ENCODE results near the gene IFI30. TPM values are rescaled to one million over a fixed set of nuclear protein-coding genes. Genes with fewer than 3 reads are reported as not detected.

IFI30 gene
- total RNA-seq (2022) = 22.4 and 41.8 TPM in 2 replicates
- not detected for Bru-seq, nascent RNA
- BruChase-seq, experiment 1, labeled RNA remaining after a 6-hour chase = percentile 20 among the genes with signal in this experiment
- percentile 28 among the genes with signal in this experiment for BruChase-seq, experiment 2, labeled RNA remaining after a 2-hour chase
- long read RNA-seq, transcript IFI30-201 (7 exons, 1,134 nt) = major isoform, 46 of 49 reads
- long read RNA-seq, partial matches to known transcripts = 3 of 49 reads
- long read RNA-seq, other reads (novel, unspliced or antisense) = 0 of 49 reads

DNA sequence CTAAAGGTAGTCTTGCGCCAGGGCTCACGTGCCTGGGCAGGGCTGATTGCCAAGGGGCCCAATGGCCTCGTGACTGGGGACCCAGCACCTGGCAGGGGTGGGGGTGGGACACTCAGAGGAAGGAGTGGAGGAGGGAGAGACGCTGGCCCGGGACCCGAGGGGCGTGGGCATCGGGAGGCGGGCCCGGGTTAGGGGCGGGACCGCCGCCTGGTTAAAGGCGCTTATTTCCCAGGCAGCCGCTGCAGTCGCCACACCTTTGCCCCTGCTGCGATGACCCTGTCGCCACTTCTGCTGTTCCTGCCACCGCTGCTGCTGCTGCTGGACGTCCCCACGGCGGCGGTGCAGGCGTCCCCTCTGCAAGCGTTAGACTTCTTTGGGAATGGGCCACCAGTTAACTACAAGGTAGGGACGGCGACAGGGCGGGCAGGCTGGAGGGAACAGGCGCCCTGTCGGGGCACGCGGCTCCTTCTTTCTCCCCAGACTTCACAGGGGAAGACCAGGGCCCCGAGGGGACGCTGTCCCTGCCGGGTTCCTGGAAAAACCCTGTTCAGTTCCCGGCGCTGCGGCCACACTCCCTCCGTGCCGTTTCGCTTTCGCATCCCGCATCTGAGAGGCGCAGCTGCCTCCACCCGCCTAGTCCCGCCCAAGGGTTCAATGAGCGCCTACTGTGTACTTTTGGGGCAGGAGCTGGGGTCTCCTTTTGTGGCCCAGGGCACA is at the start of gene IFI30:
TSS of gene IFI30 (plus strand) at position 242 of the 717 bp plus-strand sequence. CDS start at position 271, 29 bp downstream.
- BruUV-seq (replicated peaks) = TSS peak; percentile 37
- CTCF ChIA-PET = no interaction called here
- intact Hi-C loops (cut with micrococcal nuclease; ENCODE audit: unreplicated experiment) = no loop called here
- H3K36me3 Mint-ChIP-seq (ENCODE audit: insufficient read depth, unreplicated experiment) = peaks cover 33% of the 10 kb centered on the region
- H3K4me1 Mint-ChIP-seq (ENCODE audit: low read depth, unreplicated experiment) = no peaks in the 10 kb centered on the region
- TF ChIP-seq, protein P1, sequence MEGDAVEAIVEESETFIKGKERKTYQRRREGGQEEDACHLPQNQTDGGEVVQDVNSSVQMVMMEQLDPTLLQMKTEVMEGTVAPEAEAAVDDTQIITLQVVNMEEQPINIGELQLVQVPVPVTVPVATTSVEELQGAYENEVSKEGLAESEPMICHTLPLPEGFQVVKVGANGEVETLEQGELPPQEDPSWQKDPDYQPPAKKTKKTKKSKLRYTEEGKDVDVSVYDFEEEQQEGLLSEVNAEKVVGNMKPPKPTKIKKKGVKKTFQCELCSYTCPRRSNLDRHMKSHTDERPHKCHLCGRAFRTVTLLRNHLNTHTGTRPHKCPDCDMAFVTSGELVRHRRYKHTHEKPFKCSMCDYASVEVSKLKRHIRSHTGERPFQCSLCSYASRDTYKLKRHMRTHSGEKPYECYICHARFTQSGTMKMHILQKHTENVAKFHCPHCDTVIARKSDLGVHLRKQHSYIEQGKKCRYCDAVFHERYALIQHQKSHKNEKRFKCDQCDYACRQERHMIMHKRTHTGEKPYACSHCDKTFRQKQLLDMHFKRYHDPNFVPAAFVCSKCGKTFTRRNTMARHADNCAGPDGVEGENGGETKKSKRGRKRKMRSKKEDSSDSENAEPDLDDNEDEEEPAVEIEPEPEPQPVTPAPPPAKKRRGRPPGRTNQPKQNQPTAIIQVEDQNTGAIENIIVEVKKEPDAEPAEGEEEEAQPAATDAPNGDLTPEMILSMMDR (IDR thresholded peaks at IDR 0.05; ENCODE audit: unreplicated experiment) = no peak
- DNase-seq = peak; percentile 71
- no peaks in the 10 kb centered on the region for H3K27me3 Mint-ChIP-seq (ENCODE audit: unreplicated experiment)
- peak within 1 kb of the TSS; percentile 72 for H3K4me3 Mint-ChIP-seq (ENCODE audit: low read depth, unreplicated experiment)
- peak within 1 kb of the TSS; percentile 42 for H3K27ac Mint-ChIP-seq (ENCODE audit: unreplicated experiment)
- no peaks in the 10 kb centered on the region for H3K9me3 Mint-ChIP-seq (ENCODE audit: low read depth, unreplicated experiment)

DNA sequence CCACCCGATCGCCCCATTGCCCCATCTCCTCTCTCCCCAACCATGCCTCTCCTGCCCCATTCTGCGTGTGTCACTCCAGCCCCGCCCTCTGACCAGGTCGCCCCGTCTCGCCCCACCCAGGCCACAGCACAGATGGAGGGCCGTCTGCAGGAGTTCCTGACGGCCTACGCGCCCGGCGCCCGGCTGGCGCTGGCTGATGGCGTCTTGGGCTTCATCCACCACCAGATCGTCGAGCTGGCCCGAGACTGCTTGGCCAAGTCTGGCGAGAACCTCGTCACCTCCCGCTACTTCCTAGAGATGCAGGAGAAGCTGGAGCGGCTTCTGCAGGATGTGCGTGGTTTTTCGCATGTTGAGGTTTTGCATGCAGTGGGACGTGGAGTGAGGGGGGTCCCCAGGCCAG is 49.8 kb upstream of the IFI30 start:
- TF ChIP-seq, protein P1 (IDR thresholded peaks at IDR 0.05; ENCODE audit: unreplicated experiment) = no peak
- no peaks in the 10 kb centered on the region for H3K4me1 Mint-ChIP-seq (ENCODE audit: low read depth, unreplicated experiment)
- no peak overlapping the region for H3K4me3 Mint-ChIP-seq (ENCODE audit: low read depth, unreplicated experiment)
- CTCF ChIA-PET = no interaction called here
- no peak overlapping the region for H3K27ac Mint-ChIP-seq (ENCODE audit: unreplicated experiment)
- intact Hi-C loops (cut with micrococcal nuclease; ENCODE audit: unreplicated experiment) = no loop called here
- no TSS peak for BruUV-seq (replicated peaks)
- H3K27me3 Mint-ChIP-seq (ENCODE audit: unreplicated experiment) = no peaks in the 10 kb centered on the region
- no peak for DNase-seq
- no peaks in the 10 kb centered on the region for H3K9me3 Mint-ChIP-seq (ENCODE audit: low read depth, unreplicated experiment)
- peaks cover under 1% of the 10 kb centered on the region for H3K36me3 Mint-ChIP-seq (ENCODE audit: insufficient read depth, unreplicated experiment)

DNA sequence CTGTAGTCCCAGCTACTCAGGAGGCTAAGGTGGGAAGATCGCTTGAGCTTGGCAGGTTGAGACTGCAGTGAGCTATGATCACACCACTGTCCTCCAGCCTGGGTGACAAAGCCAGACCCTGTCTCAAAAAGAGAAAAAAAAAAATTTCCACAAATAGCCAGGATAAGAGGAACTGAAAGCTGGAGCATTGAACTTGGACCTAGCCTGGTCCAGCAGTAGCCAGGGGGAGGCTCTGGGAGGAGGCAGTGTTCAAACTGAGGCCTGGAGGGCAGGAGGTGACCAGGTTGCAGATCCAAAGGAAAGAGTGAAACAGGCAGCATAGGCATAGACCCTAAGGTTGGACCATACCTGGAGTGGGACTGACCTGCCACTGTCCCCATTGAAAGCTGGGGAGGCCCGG is 47.5 kb upstream of the IFI30 start:
- Mint-ChIP-seq H3K27ac (ENCODE audit: unreplicated experiment) (no peak overlapping the region), H3K4me1 (ENCODE audit: low read depth, unreplicated experiment) (no peaks in the 10 kb centered on the region), H3K4me3 (ENCODE audit: low read depth, unreplicated experiment) (no peak overlapping the region), H3K9me3 (ENCODE audit: low read depth, unreplicated experiment) (no peaks in the 10 kb centered on the region), H3K27me3 (ENCODE audit: unreplicated experiment) (no peaks in the 10 kb centered on the region), H3K36me3 (ENCODE audit: insufficient read depth, unreplicated experiment) (peaks cover 5% of the 10 kb centered on the region)
- BruUV-seq (replicated peaks) = no TSS peak
- TF ChIP-seq, protein P1 (IDR thresholded peaks at IDR 0.05; ENCODE audit: unreplicated experiment) = no peak
- intact Hi-C loops (cut with micrococcal nuclease; ENCODE audit: unreplicated experiment) = no loop called here
- CTCF ChIA-PET = no interaction called here
- no peak for DNase-seq

DNA sequence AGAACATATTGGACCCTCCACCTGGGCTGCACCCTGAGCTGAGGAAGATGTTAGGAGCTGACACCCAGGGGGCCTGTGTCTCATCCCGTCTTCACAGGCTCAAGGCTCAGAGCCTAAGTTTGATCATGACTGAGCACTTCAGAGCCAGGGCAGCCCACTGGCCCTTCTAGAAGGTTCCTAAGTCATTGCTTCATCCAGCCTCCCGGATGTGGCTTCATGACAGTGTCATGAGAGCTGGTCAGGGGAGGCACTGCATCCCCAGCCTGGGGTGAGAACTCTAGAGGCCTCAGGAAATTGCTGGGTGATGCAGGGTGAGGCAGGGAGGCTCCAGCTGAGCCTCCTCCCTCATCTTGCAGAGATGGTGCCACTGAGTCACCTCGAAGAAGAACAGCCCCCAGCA is 45.6 kb upstream of the IFI30 start:
- CTCF ChIA-PET = no interaction called here
- DNase-seq = no peak
- peaks cover 5% of the 10 kb centered on the region for H3K36me3 Mint-ChIP-seq (ENCODE audit: insufficient read depth, unreplicated experiment)

More for the DNA sequence above, 45.6 kb upstream of the IFI30 start:
- Mint-ChIP-seq H3K4me3 (ENCODE audit: low read depth, unreplicated experiment) (no peak overlapping the region), H3K4me1 (ENCODE audit: low read depth, unreplicated experiment) (no peaks in the 10 kb centered on the region), H3K27ac (ENCODE audit: unreplicated experiment) (no peak overlapping the region), H3K27me3 (ENCODE audit: unreplicated experiment) (no peaks in the 10 kb centered on the region), H3K9me3 (ENCODE audit: low read depth, unreplicated experiment) (no peaks in the 10 kb centered on the region)
- intact Hi-C loops (cut with micrococcal nuclease; ENCODE audit: unreplicated experiment) = no loop called here
- BruUV-seq (replicated peaks) = no TSS peak
- TF ChIP-seq, protein P1 (IDR thresholded peaks at IDR 0.05; ENCODE audit: unreplicated experiment) = no peak

Data from Calu3 (cell line).